GM23248 (cell line): ENCODE data around the gene IGFL4. TPM values are rescaled to one million over a fixed set of nuclear protein-coding genes. Genes with fewer than 3 reads are reported as not detected.

Source experiments
- DNase-seq: peaks from one replicate; pipeline ENCODE4 v3.0.0-alpha.2; 2015
- H2AFZ ChIP-seq: fragments of 200-600 bp; sonication (generic); 2 replicates; pipeline ENCODE4 v1.6.1; 2016; ENCODE audit warnings: antibody characterized with exemption
- H3F3A ChIP-seq: fragments of 200-600 bp; sonication (generic); 2 replicates; pipeline ENCODE4 v1.6.1; 2016; ENCODE audit warnings: mild to moderate bottlenecking, antibody characterized with exemption, mixed run types; ENCODE audit not compliant: insufficient read depth
- H3K27ac ChIP-seq: fragments of 200-600 bp; sonication (generic); 2 replicates; pipeline ENCODE4 v1.5.1; 2016; ENCODE audit warnings: mild to moderate bottlenecking
- H3K27me3 ChIP-seq: fragments of 200-600 bp; sonication (generic); replicated peaks from 2 replicates; pipeline ENCODE4 v1.6.1; 2016; ENCODE audit warnings: mild to moderate bottlenecking; ENCODE audit not compliant: insufficient read depth
- H3K36me3 ChIP-seq: fragments of 200-600 bp; sonication (generic); 2 replicates; pipeline ENCODE4 v1.6.1; 2016; ENCODE audit warnings: low read depth, mild to moderate bottlenecking
- H3K4me1 ChIP-seq: fragments of 200-600 bp; sonication (generic); 2 replicates; pipeline ENCODE4 v1.6.1; 2016; ENCODE audit warnings: mild to moderate bottlenecking; ENCODE audit not compliant: insufficient read depth
- H3K4me2 ChIP-seq: fragments of 200-600 bp; sonication (generic); one replicate; pipeline ENCODE4 v1.6.1; 2016; ENCODE audit warnings: mild to moderate bottlenecking; ENCODE audit not compliant: unreplicated experiment
- H3K4me3 ChIP-seq: fragments of 200-600 bp; sonication (generic); 2 replicates; pipeline ENCODE4 v1.5.1; 2016; ENCODE audit warnings: mild to moderate bottlenecking
- H3K79me2 ChIP-seq: fragments of 200-600 bp; sonication (generic); 2 replicates; pipeline ENCODE4 v1.6.1; 2016; ENCODE audit warnings: mild to moderate bottlenecking; ENCODE audit not compliant: insufficient read depth
- H3K9ac ChIP-seq: fragments of 200-600 bp; sonication (generic); 2 replicates; pipeline ENCODE4 v1.6.1; 2016; ENCODE audit warnings: mild to moderate bottlenecking
- H3K9me2 ChIP-seq: fragments of 200-600 bp; sonication (generic); 2 replicates; pipeline ENCODE4 v1.6.1; 2016; ENCODE audit warnings: mixed run types, mild to moderate bottlenecking, moderate library complexity; ENCODE audit not compliant: insufficient read depth
- H3K9me3 ChIP-seq: fragments of 200-600 bp; sonication (generic); one replicate; pipeline ENCODE4 v1.6.1; 2017; ENCODE audit warnings: low read depth
- H4K20me1 ChIP-seq: fragments of 200-600 bp; sonication (generic); 2 replicates; pipeline ENCODE4 v1.6.0; 2016; ENCODE audit not compliant: insufficient read depth
- EZH2 ChIP-seq: fragments of 200-600 bp; sonication (generic); IDR thresholded peaks from 2 replicates; pipeline ENCODE4 v1.6.1; 2018; ENCODE audit warnings: antibody characterized with exemption, mild to moderate bottlenecking; ENCODE audit not compliant: insufficient read depth, poor library complexity, severe bottlenecking
- EZH2phosphoT487 ChIP-seq: fragments of 200-600 bp; sonication (generic); IDR thresholded peaks from 2 replicates; pipeline ENCODE4 v1.6.1; 2018; ENCODE audit warnings: antibody characterized with exemption, moderate library complexity, mild to moderate bottlenecking, low read depth; ENCODE audit not compliant: insufficient read depth
- WGBS, 2 experiments: methylation state at CpG; one replicate each; pipeline ENCODE4 v1.1.6; 2015 to 2017; ENCODE audit warnings: low lambda C conversion rate in 2 of 2, low coverage in 1 of 2; ENCODE audit errors: missing lambda C conversion rate in 2 of 2; 5-methylcytosine and 5-hydroxymethylcytosine counted together
- in situ Hi-C: fragments of 300-500 bp; cut with MboI; formaldehyde crosslinking; loops from 2 replicates; pipeline ENCODE4 v1.15.0; 2020
- polyA plus RNA-seq: library from polyadenylated mRNA; unstranded; fragments of >200 nt; fragmentation: Nextera tagmentation; extraction: Ambion mirVana; gene quantifications from 2 replicates; pipeline ENCODE4 v1.2.1, GENCODE V29; 2016
- total RNA-seq: library from RNA; depleted of rRNA; stranded (reverse); fragments of >200 nt; shearing (Covaris generic); gene quantifications from 2 replicates; pipeline ENCODE4 v1.2.3, GENCODE V29; 2014

Gene IGFL4
- total and polyA plus RNA-seq, 2 experiments from 2014 or later: not detected

GRCh38 chr19:46042252-46042883 is 1.6 kb upstream of the IGFL4 start:
- Histone ChIP-seq H3K9me2 (no peaks in the 10 kb centered on the region), H4K20me1 (no peaks in the 10 kb centered on the region), H3K9me3 (no peaks in the 10 kb centered on the region), H3K4me2 (no peak overlapping the region), H2AFZ (no peak overlapping the region), H3K9ac (no peak overlapping the region), H3K4me3 (no peak overlapping the region), H3K79me2 (no peaks in the 10 kb centered on the region), H3K4me1 (no peaks in the 10 kb centered on the region), H3K27ac (no peak overlapping the region), H3K36me3 (no peaks in the 10 kb centered on the region), H3F3A (no peaks in the 10 kb centered on the region), H3K27me3 (peaks cover 72% of the 10 kb centered on the region)
- TF ChIP-seq EZH2phosphoT487 (no peak), EZH2 (no peak)
- no peak for DNase-seq
- in situ Hi-C loops: no loop called here
- WGBS, 2 experiments: 50 to 56% methylated on average over 5 of the region's 5 CpGs

GRCh38 chr19:46040125-46040524 is 677 bp downstream of the IGFL4 start:
- Histone ChIP-seq H3K27me3 (peaks cover 66% of the 10 kb centered on the region), H3K9me3 (no peaks in the 10 kb centered on the region), H3K36me3 (no peaks in the 10 kb centered on the region), H3K4me3 (no peak overlapping the region), H3K9ac (no peak overlapping the region), H3K79me2 (no peaks in the 10 kb centered on the region), H3F3A (no peaks in the 10 kb centered on the region), H2AFZ (no peak overlapping the region), H3K27ac (no peak overlapping the region), H4K20me1 (no peaks in the 10 kb centered on the region), H3K4me1 (no peaks in the 10 kb centered on the region), H3K9me2 (no peaks in the 10 kb centered on the region), H3K4me2 (no peak overlapping the region)
- in situ Hi-C loops: no loop called here
- WGBS, 2 experiments: 55 to 68% methylated on average over 4 to 6 of the region's 6 CpGs
- TF ChIP-seq EZH2phosphoT487 (no peak), EZH2 (no peak)
- no peak for DNase-seq

GRCh38 chr19:46036744-46037128 is 4.1 kb downstream of the IGFL4 start:
- 60 to 62% methylated on average over 3 of the region's 3 CpGs for WGBS, 2 experiments
- no peak overlapping the region for H3K27ac ChIP-seq
- DNase-seq: no peak

GRCh38 chr19:46035986-46036743 is 4.6 kb downstream of the IGFL4 start:
- in situ Hi-C loops: no loop called here
- no peaks in the 10 kb centered on the region for H3F3A ChIP-seq
- no peak overlapping the region for H3K9ac ChIP-seq
- H3K79me2 ChIP-seq: no peaks in the 10 kb centered on the region
- no peak overlapping the region for H3K27ac ChIP-seq
- no peak overlapping the region for H3K4me2 ChIP-seq
- no peak for DNase-seq
- H2AFZ ChIP-seq: no peak overlapping the region
- no peaks in the 10 kb centered on the region for H4K20me1 ChIP-seq
- 66 to 71% methylated on average over 11 to 12 of the region's 13 CpGs for WGBS, 2 experiments
- no peaks in the 10 kb centered on the region for H3K4me1 ChIP-seq
- H3K9me2 ChIP-seq: no peaks in the 10 kb centered on the region
- no peaks in the 10 kb centered on the region for H3K36me3 ChIP-seq
- peaks cover 38% of the 10 kb centered on the region for H3K27me3 ChIP-seq
- no peak for TF ChIP-seq EZH2
- TF ChIP-seq EZH2phosphoT487: no peak
- H3K9me3 ChIP-seq: no peaks in the 10 kb centered on the region
- no peak overlapping the region for H3K4me3 ChIP-seq

More at GRCh38 chr19:46036744-46037128, 4.1 kb downstream of the IGFL4 start:
- no peaks in the 10 kb centered on the region for H3K9me2 ChIP-seq
- TF ChIP-seq EZH2phosphoT487 (no peak), EZH2 (no peak)
- no peaks in the 10 kb centered on the region for H3K79me2 ChIP-seq
- H4K20me1 ChIP-seq: no peaks in the 10 kb centered on the region
- no peaks in the 10 kb centered on the region for H3K9me3 ChIP-seq
- in situ Hi-C loops: no loop called here
- H3K36me3 ChIP-seq: no peaks in the 10 kb centered on the region
- H2AFZ ChIP-seq: no peak overlapping the region
- H3K9ac ChIP-seq: no peak overlapping the region
- H3K27me3 ChIP-seq: peaks cover 42% of the 10 kb centered on the region
- no peaks in the 10 kb centered on the region for H3K4me1 ChIP-seq
- no peaks in the 10 kb centered on the region for H3F3A ChIP-seq
- H3K4me2 ChIP-seq: no peak overlapping the region
- no peak overlapping the region for H3K4me3 ChIP-seq
